ENCODE measurements around the gene RTKN2.

The RTKN2 gene

GRCh38 chr10:62277971-62278370 lies 9.3 kb upstream of the RTKN2 start:
- Histone ChIP-seq H4K20me1 (ENCODE audit: low read depth, low read length) (no peaks in the 10 kb centered on the region), H3K36me3 (ENCODE audit: low read length) (no peaks in the 10 kb centered on the region), H3K27me3 (ENCODE audit: low read length) (no peaks in the 10 kb centered on the region), H3K4me2 (ENCODE audit: low read depth, low read length, poor library complexity, severe bottlenecking) (no peak overlapping the region), H3K79me2 (ENCODE audit: insufficient read depth, low read length) (no peaks in the 10 kb centered on the region), H3K9me2 (replicated peaks; ENCODE audit: insufficient read depth, low read length) (no peaks in the 10 kb centered on the region), H3K9ac (ENCODE audit: low read length) (no peak overlapping the region), H3K4me3 (ENCODE audit: insufficient read depth, low read length, poor library complexity, severe bottlenecking) (no peak overlapping the region), H3K27ac (ENCODE audit: low read depth, low read length) (no peak overlapping the region), H3K9me3 (ENCODE audit: insufficient read depth, low read length) (no peaks in the 10 kb centered on the region), H3F3A (ENCODE audit: insufficient read depth) (no peaks in the 10 kb centered on the region), H2AFZ (ENCODE audit: low read depth, low read length, severe bottlenecking) (no peak overlapping the region)
- TF ChIP-seq EZH2phosphoT487 (conservative IDR thresholded peaks at IDR 0.05; ENCODE audit: low read length), result no peak
- TF ChIP-seq CTCF (IDR thresholded peaks at IDR 0.05; ENCODE audit: insufficient read depth, low read length, poor library complexity, severe bottlenecking), result no peak

- H3K79me2 ChIP-seq (ENCODE audit: insufficient read depth, low read length), result peaks cover 31% of the 10 kb centered on the region
- H3K4me2 ChIP-seq (ENCODE audit: low read depth, low read length, poor library complexity, severe bottlenecking), result no peak overlapping the region
- H3K9ac ChIP-seq (ENCODE audit: low read length), result no peak overlapping the region
- peaks cover 16% of the 10 kb centered on the region for H3F3A ChIP-seq (ENCODE audit: insufficient read depth)
- no peak overlapping the region for H2AFZ ChIP-seq (ENCODE audit: low read depth, low read length, severe bottlenecking)
- H3K9me3 ChIP-seq (ENCODE audit: insufficient read depth, low read length), result no peaks in the 10 kb centered on the region
- TF ChIP-seq CTCF (IDR thresholded peaks at IDR 0.05; ENCODE audit: insufficient read depth, low read length, poor library complexity, severe bottlenecking) (no peak), EZH2phosphoT487 (conservative IDR thresholded peaks at IDR 0.05; ENCODE audit: low read length) (no peak)
- H3K27ac ChIP-seq (ENCODE audit: low read depth, low read length), result no peak overlapping the region
- no peaks in the 10 kb centered on the region for H3K9me2 ChIP-seq (replicated peaks; ENCODE audit: insufficient read depth, low read length)
- no peaks in the 10 kb centered on the region; the same call in 1 of the 2 replicates for H4K20me1 ChIP-seq (ENCODE audit: low read depth, low read length)
- no peaks in the 10 kb centered on the region for H3K27me3 ChIP-seq (ENCODE audit: low read length)
- 0 out of 2 replicates have a peak, but pooled peaks cover 3% of the 10 kb centered on the region for H3K36me3 ChIP-seq (ENCODE audit: low read length)
- H3K4me3 ChIP-seq (ENCODE audit: insufficient read depth, low read length, poor library complexity, severe bottlenecking), result no peak overlapping the region
These were observed 1.4 kb upstream of the RTKN2 start for GRCh38 chr10:62270020-62270419.

DNA sequence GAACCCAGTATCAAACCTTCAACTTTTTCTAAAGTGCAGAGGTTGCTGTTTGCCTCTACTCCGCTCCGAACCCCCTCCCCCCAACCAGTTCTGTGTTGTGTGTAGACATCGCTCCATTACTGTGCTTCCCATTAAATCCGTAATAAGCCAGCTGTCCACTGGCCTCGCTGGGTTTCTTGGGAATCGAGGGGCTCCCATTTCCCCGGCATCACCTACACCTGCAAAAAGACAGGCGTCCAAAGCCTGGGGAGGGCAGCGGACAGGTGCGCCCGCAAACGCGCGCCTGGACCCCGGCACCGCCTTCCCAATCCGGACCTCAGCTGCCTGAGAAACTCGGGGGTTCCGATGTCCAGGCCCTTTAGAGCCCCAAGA lies 631 bp downstream of the RTKN2 start:
- Histone ChIP-seq H3K36me3 (ENCODE audit: low read length) (0 out of 2 replicates have a peak, but pooled peaks cover 7% of the 10 kb centered on the region), H2AFZ (ENCODE audit: low read depth, low read length, severe bottlenecking) (peak overlapping the region; percentile 94), H3F3A (ENCODE audit: insufficient read depth) (peaks cover 16% of the 10 kb centered on the region), H3K27me3 (ENCODE audit: low read length) (no peaks in the 10 kb centered on the region), H3K27ac (ENCODE audit: low read depth, low read length) (peak overlapping the region; percentile 32; the same call in 1 of the 2 replicates), H3K9ac (ENCODE audit: low read length) (peak overlapping the region; percentile 97), H4K20me1 (ENCODE audit: low read depth, low read length) (no peaks in the 10 kb centered on the region; the same call in 1 of the 2 replicates), H3K9me2 (replicated peaks; ENCODE audit: insufficient read depth, low read length) (no peaks in the 10 kb centered on the region), H3K9me3 (ENCODE audit: insufficient read depth, low read length) (no peaks in the 10 kb centered on the region), H3K4me2 (ENCODE audit: low read depth, low read length, poor library complexity, severe bottlenecking) (peak overlapping the region; percentile 96), H3K4me3 (ENCODE audit: insufficient read depth, low read length, poor library complexity, severe bottlenecking) (peak overlapping the region; percentile 100), H3K79me2 (ENCODE audit: insufficient read depth, low read length) (peaks cover 51% of the 10 kb centered on the region)
- no peak for TF ChIP-seq EZH2phosphoT487 (conservative IDR thresholded peaks at IDR 0.05; ENCODE audit: low read length)
- no peak for TF ChIP-seq CTCF (IDR thresholded peaks at IDR 0.05; ENCODE audit: insufficient read depth, low read length, poor library complexity, severe bottlenecking)

Measured in SU-DHL-6 (cell line).